HepG2 (cell line): ENCODE results near the gene GRHPR. TPM values are rescaled to one million over a fixed set of nuclear protein-coding genes. Genes with fewer than 3 reads are reported as not detected.

Experiments
- ATAC-seq: fragments of 200-7000 bp; cut with Tn5 transposase; 3 replicates; pipeline ENCODE4 v1.9.1; 2020; ENCODE audit warnings: mild to moderate bottlenecking, moderate library complexity
- BruUV-seq: library from RNA; stranded (reverse); fragments of 400-500 nt; replicated peaks from 2 replicates; lab custom pipeline; 2021; lab: Mats Ljungman, UMichigan
- CTCF ChIA-PET: fragments of 300-600 bp; formaldehyde crosslinking; extraction: SDS; loops from one replicate; lab custom pipeline; 2021; ENCODE audit warnings: low total read pairs, inconsistent platforms, low intra/inter-chr PET ratio; lab: Yijun Ruan, JAX
- POLR2A ChIA-PET: fragments of 350-600 bp; sonication (Branson Sonifier 250); formaldehyde crosslinking; loops from one replicate; lab custom pipeline; 2020; ENCODE audit warnings: antibody characterized with exemption, inconsistent platforms; lab: Yijun Ruan, JAX
- DNase-seq: peaks from one replicate; pipeline ENCODE4 v3.0.0-alpha.2; 2015; ENCODE audit warnings: low spot score
- FAIRE-seq: peaks from 3 replicates; lab custom pipeline; 2011; peaks lifted over from hg19 to GRCh38; lab: Jason Lieb, UNC
- H2AFZ ChIP-seq: one replicate; pipeline ENCODE4 v1.6.1; 2011; ENCODE audit warnings: low read length, inconsistent platforms
- H3K27ac ChIP-seq: fragments of 300-600 bp; 3 replicates; pipeline ENCODE4 v1.8.0; 2011; ENCODE audit warnings: mixed run types, mild to moderate bottlenecking, mixed read lengths, low read length, inconsistent platforms; ENCODE audit not compliant: insufficient read depth; ENCODE audit errors: extremely low read length
- H3K27me3 ChIP-seq, 2 experiments: fragments of 200-600 bp in 1 of 2; 2 replicates in 1 of 2; 3 replicates in 1 of 2; pipeline versions ENCODE4 v1.6.0 to v1.8.0; 2011; ENCODE audit warnings: low read length in 2 of 2, mild to moderate bottlenecking in 2 of 2, moderate library complexity in 2 of 2, inconsistent platforms in 1 of 2; ENCODE audit not compliant: insufficient read depth in 2 of 2, control insufficient read depth in 1 of 2
- H3K36me3 ChIP-seq, 2 experiments: fragments of 200-600 bp in 1 of 2; replicated peaks in 1 of 2; 2 replicates in 1 of 2; 3 replicates in 1 of 2; pipeline versions ENCODE4 v1.5.1 to v1.8.0; 2011; ENCODE audit warnings: low read length in 2 of 2, inconsistent platforms in 1 of 2; ENCODE audit not compliant: insufficient read depth in 2 of 2, control insufficient read depth in 1 of 2
- H3K4me1 ChIP-seq: 2 replicates; pipeline ENCODE4 v1.5.1; 2012; ENCODE audit warnings: low read length, inconsistent platforms; ENCODE audit not compliant: insufficient read depth
- H3K4me2 ChIP-seq: 2 replicates; pipeline ENCODE4 v1.6.0; 2011; ENCODE audit warnings: low read depth, low read length, inconsistent platforms
- H3K4me3 ChIP-seq, 3 experiments: fragments of 200-600 bp in 1 of 3; sonication (generic), shearing (Covaris generic) in 1 of 3; replicated peaks in 1 of 3; 2 replicates each; pipeline ENCODE4 v1.5.1; 2011 to 2016; ENCODE audit warnings: low read length in 3 of 3, inconsistent platforms in 2 of 3, low read depth in 2 of 3, mild to moderate bottlenecking in 2 of 3, control low read depth in 1 of 3, mixed read lengths in 1 of 3; ENCODE audit not compliant: insufficient read depth in 1 of 3
- H3K79me2 ChIP-seq: one replicate; pipeline ENCODE4 v1.6.1; 2011; ENCODE audit warnings: low read length, inconsistent platforms; ENCODE audit not compliant: insufficient read depth
- H3K9ac ChIP-seq: 2 replicates; pipeline ENCODE4 v1.6.0; 2011; ENCODE audit warnings: mild to moderate bottlenecking, low read depth, low read length, inconsistent platforms; ENCODE audit not compliant: insufficient read depth
- H3K9me3 ChIP-seq: 2 replicates; pipeline ENCODE4 v1.5.1; 2012; ENCODE audit warnings: mild to moderate bottlenecking, low read length
- H4K20me1 ChIP-seq: 2 replicates; pipeline ENCODE4 v1.6.0; 2011; ENCODE audit warnings: inconsistent platforms, mild to moderate bottlenecking, low read length, moderate library complexity; ENCODE audit not compliant: insufficient read depth
- ARNTL ChIP-seq: sonication (generic); formaldehyde crosslinking; IDR thresholded peaks from 2 replicates; pipeline ENCODE4 v1.4.0; 2020; ENCODE audit warnings: mild to moderate bottlenecking, missing genetic modification reagents
- BRD4 ChIP-seq: sonication (generic); formaldehyde crosslinking; IDR thresholded peaks from 2 replicates; pipeline ENCODE4 v1.4.0; 2020; ENCODE audit warnings: missing genetic modification reagents
- GLMP ChIP-seq: sonication (generic); formaldehyde crosslinking; IDR thresholded peaks from 2 replicates; pipeline ENCODE4 v1.9.0; 2021; ENCODE audit warnings: missing genetic modification reagents, mild to moderate bottlenecking, borderline replicate concordance
- JUN ChIP-seq: sonication (generic); formaldehyde crosslinking; IDR thresholded peaks from 2 replicates; pipeline ENCODE4 v1.4.0; 2020; ENCODE audit warnings: mild to moderate bottlenecking, missing genetic modification reagents
- KDM5B ChIP-seq: sonication (generic); formaldehyde crosslinking; IDR thresholded peaks from 2 replicates; pipeline ENCODE4 v1.4.0; 2020; ENCODE audit warnings: missing genetic modification reagents, mild to moderate bottlenecking, borderline replicate concordance
- MXI1 ChIP-seq: IDR thresholded peaks from 3 replicates; pipeline ENCODE4 v1.6.1; 2012; ENCODE audit warnings: low read depth, low read length, inconsistent platforms, borderline replicate concordance
- ZNF510 ChIP-seq: sonication (generic); formaldehyde crosslinking; IDR thresholded peaks from 2 replicates; pipeline ENCODE4 v1.4.0; 2020; ENCODE audit warnings: low read depth, mild to moderate bottlenecking, missing genetic modification reagents
- ZNF614 ChIP-seq: IDR thresholded peaks from 2 replicates; pipeline ENCODE4 v1.6.1; 2018; ENCODE audit warnings: missing biosample characterization, missing genetic modification reagents, inconsistent platforms, borderline replicate concordance
- ZNF816 ChIP-seq: sonication (generic); formaldehyde crosslinking; IDR thresholded peaks from 2 replicates; pipeline ENCODE4 v1.8.0; 2022; ENCODE audit warnings: missing genetic modification reagents, mild to moderate bottlenecking, borderline replicate concordance
- WGBS: methylation state at CpG from one replicate; pipeline ENCODE4 v1.1.6; 2017; ENCODE audit warnings: low lambda C conversion rate; 5-methylcytosine and 5-hydroxymethylcytosine counted together
- in situ Hi-C: cut with HindIII; loops from 2 replicates; pipeline ENCODE4 v1.10.0; 2017; ENCODE audit warnings: low pct_unique_long_range_greater_than_20kb; ENCODE audit not compliant: extremely low pct_ligation_motif_present
- intact Hi-C: fragments of 100-400 bp; cut with micrococcal nuclease; formaldehyde crosslinking; loops from one replicate; pipeline ENCODE4 v1.10.0; 2022; ENCODE audit not compliant: unreplicated experiment
- polyA plus RNA-seq, 8 experiments: library from polyadenylated mRNA; depleted of rRNA in 3 of 8; stranded (reverse) in 7 of 8; unstranded in 1 of 8; fragments of >200 nt; fragmentation: Illumina TruSeq in 4 of 8; extraction: Trizol in 4 of 8; gene quantifications; 2 replicates each; pipeline versions ENCODE4 v1.2.1 to v1.2.3, GENCODE V29; 2011 to 2016; ENCODE audit warnings: low read depth in 4 of 8, missing spikeins in 1 of 8, mixed read lengths in 1 of 8; ENCODE audit not compliant: insufficient read depth in 1 of 8
- total RNA-seq, 5 experiments: library from RNA; depleted of rRNA; stranded (reverse); fragments of >200 nt; fragmentation: Illumina TruSeq; extraction: Trizol; gene quantifications; 2 replicates each; pipeline ENCODE4 v1.2.3, GENCODE V29; 2016; ENCODE audit warnings: low read depth in 1 of 5

GRHPR gene
- total and polyA plus RNA-seq, 2 of the 13 experiments (the other 11 are each of a cell fraction or from before 2014, with no cell fraction given): 113 to 115 TPM

GRCh38 chr9:37437621-37438020 is 15.1 kb downstream of the GRHPR start:
- FAIRE-seq (no peak), ATAC-seq (no peak), DNase-seq (no peak)
- intact Hi-C loops (no loop called here), in situ Hi-C loops (no loop called here)
- Histone ChIP-seq H3K36me3 (peaks cover 25 to 69% of the 10 kb centered on the region in 2 experiments; a peak in 4 of 5 replicates), H3K4me2 (no peak overlapping the region), H3K27ac (no peak overlapping the region), H3K27me3 (no peaks in the 10 kb centered on the region), H3K79me2 (peaks cover 2% of the 10 kb centered on the region), H2AFZ (no peak overlapping the region), H3K4me1 (peaks cover 15% of the 10 kb centered on the region; the same call in 1 of the 2 replicates), H4K20me1 (no peaks in the 10 kb centered on the region), H3K9me3 (no peaks in the 10 kb centered on the region), H3K9ac (no peak overlapping the region), H3K4me3 (no peak overlapping the region)
- WGBS: 94% methylated on average over 4 of the region's 4 CpGs
- ChIA-PET CTCF (no interaction called here), POLR2A (no interaction called here)
- TF ChIP-seq KDM5B (CRISPR knock-in tag) (no peak), ZNF816 (CRISPR knock-in tag) (no peak), JUN (CRISPR knock-in tag) (no peak), BRD4 (CRISPR knock-in tag) (no peak), ZNF510 (CRISPR knock-in tag) (no peak), ARNTL (CRISPR knock-in tag) (no peak), GLMP (CRISPR knock-in tag) (no peak), ZNF614 (CRISPR knock-in tag) (no peak), MXI1 (no peak)
- no TSS peak for BruUV-seq
